ENCODE measurements around the gene RERG.

DNA sequence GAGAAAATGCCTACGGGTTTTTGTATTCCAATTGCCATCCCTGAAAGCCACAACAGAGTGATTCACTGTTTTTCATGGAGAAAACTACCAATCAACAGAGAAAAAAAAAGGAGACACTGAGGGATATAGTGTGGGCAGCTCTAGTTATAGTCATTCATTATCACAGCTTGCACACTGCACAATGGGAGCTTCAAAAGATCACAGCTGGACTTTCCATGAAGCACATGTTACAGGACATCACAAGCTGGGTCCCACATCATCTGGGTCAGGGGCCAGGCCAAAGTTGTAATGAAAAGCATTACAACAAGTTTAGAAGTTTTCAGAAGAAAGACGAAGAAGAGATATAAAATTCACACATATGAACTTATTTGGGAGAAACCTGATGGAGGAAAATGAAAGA is 41.5 kb downstream of the RERG start:
- no peak for TF ChIP-seq EZH2 (IDR thresholded peaks at IDR 0.05; ENCODE audit: borderline replicate concordance, low read depth, low read length, poor library complexity, severe bottlenecking)
- TF ChIP-seq, protein P1, sequence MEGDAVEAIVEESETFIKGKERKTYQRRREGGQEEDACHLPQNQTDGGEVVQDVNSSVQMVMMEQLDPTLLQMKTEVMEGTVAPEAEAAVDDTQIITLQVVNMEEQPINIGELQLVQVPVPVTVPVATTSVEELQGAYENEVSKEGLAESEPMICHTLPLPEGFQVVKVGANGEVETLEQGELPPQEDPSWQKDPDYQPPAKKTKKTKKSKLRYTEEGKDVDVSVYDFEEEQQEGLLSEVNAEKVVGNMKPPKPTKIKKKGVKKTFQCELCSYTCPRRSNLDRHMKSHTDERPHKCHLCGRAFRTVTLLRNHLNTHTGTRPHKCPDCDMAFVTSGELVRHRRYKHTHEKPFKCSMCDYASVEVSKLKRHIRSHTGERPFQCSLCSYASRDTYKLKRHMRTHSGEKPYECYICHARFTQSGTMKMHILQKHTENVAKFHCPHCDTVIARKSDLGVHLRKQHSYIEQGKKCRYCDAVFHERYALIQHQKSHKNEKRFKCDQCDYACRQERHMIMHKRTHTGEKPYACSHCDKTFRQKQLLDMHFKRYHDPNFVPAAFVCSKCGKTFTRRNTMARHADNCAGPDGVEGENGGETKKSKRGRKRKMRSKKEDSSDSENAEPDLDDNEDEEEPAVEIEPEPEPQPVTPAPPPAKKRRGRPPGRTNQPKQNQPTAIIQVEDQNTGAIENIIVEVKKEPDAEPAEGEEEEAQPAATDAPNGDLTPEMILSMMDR (conservative IDR thresholded peaks at IDR 0.05; ENCODE audit: low read depth, low read length) = no peak

Measured in A673 (cell line).